GM18909 (cell line): ENCODE measurements around the gene MAPKAPK2.

Experiments used
- ATAC-seq: cut with Tn5 transposase; IDR thresholded peaks from one replicate; pipeline ENCODE4 v1.9.1; 2021; ENCODE audit warnings: mild to moderate bottlenecking; ENCODE audit not compliant: unreplicated experiment, poor library complexity

MAPKAPK2 gene

DNA sequence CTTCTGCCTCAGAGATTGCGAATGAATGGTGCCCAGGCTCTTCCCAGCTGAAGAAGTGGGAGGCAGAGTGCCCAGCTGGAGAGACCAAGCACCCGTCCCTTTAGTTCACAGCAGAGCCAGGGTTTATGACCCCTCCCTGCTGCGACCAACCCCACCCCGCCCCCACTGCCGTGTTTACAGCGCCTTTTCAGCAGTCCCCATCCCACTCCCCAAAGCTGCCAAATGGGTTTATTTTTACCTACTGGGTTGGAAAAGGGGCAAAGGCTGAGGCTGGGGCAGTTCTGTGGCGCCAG, 25.8 kb upstream of the MAPKAPK2 start:
- no peak for ATAC-seq

- ATAC-seq, result no peak
Measured at GRCh38 chr1:206660136-206660535, 24.6 kb upstream of the MAPKAPK2 start.

- ATAC-seq, result no peak
Measured at GRCh38 chr1:206661161-206661820, 23.4 kb upstream of the MAPKAPK2 start.

DNA sequence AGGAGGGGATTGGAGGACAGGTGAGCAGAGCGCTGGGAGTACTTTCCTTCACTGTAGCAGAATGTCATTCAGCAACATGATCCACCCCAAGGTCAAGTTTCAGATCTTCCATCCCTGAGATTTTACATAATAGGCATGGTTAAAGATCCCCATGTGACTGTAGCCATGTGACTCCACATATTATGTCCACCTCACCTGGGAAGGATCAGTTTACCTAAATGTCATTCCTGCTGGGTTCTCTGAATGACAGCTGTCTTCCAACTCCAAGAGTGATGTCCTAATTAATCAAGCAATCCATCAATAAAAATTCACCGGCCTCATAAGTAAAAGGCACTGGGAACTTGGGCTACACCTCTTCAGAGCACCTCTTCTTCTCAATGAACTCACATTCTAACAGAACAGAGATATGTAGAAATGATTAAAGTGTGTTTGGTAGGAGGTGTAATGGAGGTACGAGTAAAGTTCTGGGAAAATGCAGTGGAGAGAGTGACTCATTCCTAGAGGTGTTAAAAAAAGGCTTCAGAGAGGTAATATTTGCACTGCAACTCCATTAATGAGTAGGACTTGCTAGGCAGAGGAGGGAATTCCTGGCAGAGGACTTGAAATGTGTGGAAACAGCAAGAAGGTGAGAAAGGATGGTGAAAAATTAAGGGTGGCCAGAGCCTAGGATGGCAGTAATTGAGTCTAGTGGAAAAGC, 22.2 kb upstream of the MAPKAPK2 start:
- ATAC-seq, result no peak

DNA sequence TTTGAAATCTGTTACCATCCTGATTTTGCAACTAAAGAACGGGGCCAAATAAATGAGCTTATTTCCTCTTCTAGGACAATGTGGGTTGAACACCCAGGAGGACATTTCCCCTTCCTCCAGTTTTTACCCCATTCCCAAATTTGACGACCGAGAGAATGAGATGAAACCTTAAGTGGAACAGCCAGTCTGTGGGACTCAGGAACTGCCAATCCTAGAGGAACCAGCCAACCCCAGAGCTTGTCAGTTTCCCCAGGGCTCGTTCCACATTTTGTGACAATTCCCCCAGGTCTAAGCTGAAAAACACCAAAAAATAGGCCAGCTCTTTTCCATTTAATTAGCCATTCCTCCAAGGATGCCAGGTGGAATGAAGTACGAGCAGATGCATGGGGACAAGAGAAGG, 21.3 kb upstream of the MAPKAPK2 start:
- ATAC-seq, result no peak

- ATAC-seq, result peak; percentile 53
Measured at GRCh38 chr1:206663832-206664652, 20.7 kb upstream of the MAPKAPK2 start.

DNA sequence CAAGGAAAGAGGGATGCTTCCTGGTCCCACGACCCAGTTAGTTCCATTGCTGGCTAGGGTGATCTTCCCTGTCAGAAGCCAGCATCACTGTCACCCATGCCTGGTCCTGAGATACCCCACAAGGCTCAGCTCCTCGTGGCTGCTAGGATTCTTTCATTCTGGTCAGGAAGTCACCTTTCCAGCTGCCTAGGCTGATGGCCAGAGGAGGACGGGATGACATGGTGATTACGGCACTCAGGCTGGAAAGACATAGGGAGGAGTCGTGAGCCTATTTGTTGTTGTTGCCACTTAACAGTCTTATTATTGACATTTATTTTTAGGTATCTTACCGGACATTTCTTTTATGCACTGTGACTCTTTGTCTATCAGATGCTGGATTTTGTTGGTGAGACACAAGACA, 20.0 kb upstream of the MAPKAPK2 start:
- no peak for ATAC-seq

DNA sequence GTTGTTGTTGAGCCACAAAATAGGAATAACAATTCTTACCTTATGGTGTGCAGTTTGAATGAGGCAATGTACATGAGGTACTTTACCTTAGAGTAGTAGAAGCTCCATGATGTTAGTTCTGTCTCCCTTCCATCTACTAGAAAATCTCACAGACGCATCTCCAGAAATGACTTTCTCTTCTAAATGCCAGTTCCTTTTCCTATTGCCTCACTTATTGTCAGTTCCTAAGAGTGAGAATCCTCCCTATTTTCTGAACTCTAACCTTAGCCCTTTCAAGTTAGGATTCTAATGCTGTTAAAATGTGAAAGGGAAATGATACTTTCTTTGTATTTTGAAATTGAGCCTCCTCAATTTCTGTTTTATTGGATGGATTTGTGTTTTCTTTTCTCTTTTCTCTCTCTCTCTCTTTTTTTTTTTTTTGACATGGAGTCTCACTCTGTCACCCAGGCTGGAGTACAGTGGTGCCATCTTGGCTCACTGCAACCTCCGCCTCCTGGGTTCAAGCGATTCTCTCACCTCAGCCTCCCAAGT, 18.6 kb upstream of the MAPKAPK2 start:
- no peak for ATAC-seq

DNA sequence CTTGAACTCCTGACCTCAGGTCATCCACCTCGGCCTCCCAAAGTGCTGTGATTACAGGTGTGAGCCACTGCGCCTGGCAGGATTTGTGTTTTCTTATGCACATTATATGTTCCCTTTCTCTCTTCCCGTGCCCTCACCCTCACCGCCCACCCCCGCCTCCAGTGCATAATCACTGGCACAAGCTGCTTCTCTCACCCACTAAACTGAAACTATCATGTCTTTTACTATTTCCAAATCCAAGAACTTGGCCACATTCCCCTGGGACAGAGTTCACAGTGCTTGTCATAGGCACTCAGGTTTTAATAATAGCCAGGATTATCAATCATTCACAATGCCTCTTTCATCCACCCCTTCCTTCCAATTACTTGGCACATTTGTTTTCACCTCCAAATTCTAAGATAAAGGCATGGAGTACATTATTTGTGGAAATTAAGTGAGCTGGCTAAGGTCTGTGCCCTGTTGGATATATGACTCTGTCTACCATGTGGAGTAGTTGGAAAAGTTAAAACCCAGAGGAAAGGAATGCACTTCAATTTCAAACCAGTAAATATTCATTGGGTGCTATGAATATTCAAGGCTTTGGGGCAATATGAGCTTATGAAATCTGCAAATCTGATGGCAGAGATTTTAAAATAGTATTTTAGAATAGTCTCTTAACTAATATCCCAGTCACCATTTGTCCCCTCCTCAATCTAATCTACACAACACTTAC, 17.6 kb upstream of the MAPKAPK2 start:
- no peak for ATAC-seq

- no peak for ATAC-seq
Measured at GRCh38 chr1:206668351-206668750, 16.4 kb upstream of the MAPKAPK2 start.

GRCh38 chr1:206668874-206669410, 15.8 kb upstream of the MAPKAPK2 start:
- no peak for ATAC-seq

- no peak for ATAC-seq
Measured at GRCh38 chr1:206672011-206672688, 12.6 kb upstream of the MAPKAPK2 start.

DNA sequence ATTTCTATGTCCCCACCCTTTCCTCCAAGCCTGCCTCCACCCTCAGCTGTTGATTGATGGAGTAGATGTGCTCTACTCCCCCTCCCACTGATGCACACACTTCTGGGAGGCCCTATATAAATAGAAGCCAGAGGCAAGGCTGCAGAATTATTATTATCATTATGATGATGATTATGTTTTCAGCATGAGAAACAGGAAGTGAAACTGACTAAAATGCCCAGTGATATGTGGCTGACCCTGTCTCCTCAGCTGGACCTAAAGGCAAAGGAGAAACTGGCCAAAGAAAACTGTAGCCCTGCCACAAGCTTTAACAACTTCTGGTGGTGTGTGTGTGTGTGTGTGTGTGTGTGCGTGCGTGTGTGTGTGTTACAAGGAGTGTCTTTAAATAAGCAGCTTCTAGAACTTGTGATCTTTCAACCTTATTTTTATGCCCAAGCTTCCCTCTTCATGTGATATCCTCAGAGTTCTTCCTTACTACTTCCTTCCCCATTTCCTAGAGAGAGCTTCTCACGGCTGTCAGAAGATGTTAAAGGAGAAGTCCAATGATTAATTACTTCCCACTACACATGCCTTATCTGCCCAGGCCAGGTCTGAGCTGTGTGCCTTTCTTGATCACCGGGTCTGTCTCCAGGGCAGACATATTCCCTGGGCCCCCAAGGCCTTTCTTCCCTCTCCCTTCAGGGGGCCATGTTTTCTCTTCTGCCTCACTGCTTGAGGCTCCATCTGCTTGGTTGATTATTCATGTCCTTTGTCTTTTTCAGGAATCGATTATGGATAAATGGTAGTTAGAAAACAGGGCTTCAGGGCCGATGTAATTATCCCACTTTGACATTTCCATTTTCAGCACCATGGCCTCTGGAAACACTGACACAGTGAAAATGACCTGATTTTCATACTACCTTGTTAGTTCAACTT, 11.6 kb upstream of the MAPKAPK2 start:
- ATAC-seq, result no peak

GRCh38 chr1:206674236-206674635, 10.5 kb upstream of the MAPKAPK2 start:
- no peak for ATAC-seq

DNA sequence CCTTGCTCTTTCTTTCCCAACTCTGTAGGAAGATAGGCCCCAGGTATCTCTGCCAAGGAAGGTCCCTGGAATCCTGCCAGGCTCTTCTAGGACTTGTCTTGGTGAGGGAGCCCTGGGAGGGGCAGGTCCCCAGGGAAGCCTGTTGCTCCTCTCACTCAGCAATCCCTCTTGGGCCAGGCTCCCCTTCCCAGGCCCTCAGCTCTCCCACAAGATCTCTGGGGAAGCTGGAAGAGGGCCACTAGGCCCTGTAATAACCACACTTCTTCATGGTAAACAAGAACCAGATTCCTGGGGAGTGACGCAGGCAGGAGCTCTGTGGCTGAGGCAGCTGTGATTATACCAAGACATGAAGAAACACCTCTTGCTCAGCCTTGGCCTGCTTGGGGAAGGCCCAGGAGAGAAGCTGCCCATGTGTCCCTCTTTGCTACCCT, 9.9 kb upstream of the MAPKAPK2 start:
- no peak for ATAC-seq

- ATAC-seq, result no peak
Measured at GRCh38 chr1:206676499-206676898, 8.2 kb upstream of the MAPKAPK2 start.

GRCh38 chr1:206678490-206678889, 6.2 kb upstream of the MAPKAPK2 start:
- no peak for ATAC-seq

GRCh38 chr1:206679738-206680211, 4.9 kb upstream of the MAPKAPK2 start:
- ATAC-seq, result peak; percentile 87

GRCh38 chr1:206680279-206680678, 4.4 kb upstream of the MAPKAPK2 start:
- ATAC-seq, result no peak
